ENCODE measurements around the gene CHD9.

DNA sequence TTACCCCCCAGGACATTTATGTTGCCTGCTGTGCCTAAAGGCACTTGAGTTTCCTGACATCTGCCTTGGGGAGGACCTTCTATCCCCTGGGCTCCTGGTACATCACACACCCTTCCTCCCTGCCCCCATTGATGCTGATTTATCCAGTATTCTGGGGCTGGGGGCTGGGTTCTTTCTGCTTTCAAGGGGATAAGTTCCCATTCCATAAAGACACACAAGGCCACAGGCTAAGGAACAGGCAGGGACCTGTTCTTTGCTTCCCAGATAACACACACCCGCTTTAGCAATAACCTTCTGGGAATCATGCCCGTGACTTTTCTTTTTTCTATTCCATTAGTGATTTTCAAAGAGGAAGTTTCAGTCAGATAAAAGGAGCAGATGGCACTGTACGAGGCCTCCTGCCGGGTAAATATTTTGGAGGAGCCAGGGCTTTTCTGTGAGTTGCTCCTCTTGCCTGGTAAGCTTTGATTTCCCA, 30.6 kb downstream of the CHD9 start:
- no peak for TF ChIP-seq POLR2A (IDR thresholded peaks at IDR 0.05)
- TF ChIP-seq, protein P1, sequence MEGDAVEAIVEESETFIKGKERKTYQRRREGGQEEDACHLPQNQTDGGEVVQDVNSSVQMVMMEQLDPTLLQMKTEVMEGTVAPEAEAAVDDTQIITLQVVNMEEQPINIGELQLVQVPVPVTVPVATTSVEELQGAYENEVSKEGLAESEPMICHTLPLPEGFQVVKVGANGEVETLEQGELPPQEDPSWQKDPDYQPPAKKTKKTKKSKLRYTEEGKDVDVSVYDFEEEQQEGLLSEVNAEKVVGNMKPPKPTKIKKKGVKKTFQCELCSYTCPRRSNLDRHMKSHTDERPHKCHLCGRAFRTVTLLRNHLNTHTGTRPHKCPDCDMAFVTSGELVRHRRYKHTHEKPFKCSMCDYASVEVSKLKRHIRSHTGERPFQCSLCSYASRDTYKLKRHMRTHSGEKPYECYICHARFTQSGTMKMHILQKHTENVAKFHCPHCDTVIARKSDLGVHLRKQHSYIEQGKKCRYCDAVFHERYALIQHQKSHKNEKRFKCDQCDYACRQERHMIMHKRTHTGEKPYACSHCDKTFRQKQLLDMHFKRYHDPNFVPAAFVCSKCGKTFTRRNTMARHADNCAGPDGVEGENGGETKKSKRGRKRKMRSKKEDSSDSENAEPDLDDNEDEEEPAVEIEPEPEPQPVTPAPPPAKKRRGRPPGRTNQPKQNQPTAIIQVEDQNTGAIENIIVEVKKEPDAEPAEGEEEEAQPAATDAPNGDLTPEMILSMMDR (IDR thresholded peaks at IDR 0.05) = no peak
